HG03460 (cell line): ENCODE measurements around the gene ZNF326.
A peak's percentile ranks its signal among the peaks of the same experiment; 100 is the strongest.
"Not testable (repeated sequence)": the region's sequence is repeated elsewhere in the genome, so short reads cannot be mapped to it uniquely, and the experiment has no call there.

Experiments used
- ATAC-seq: cut with Tn5 transposase; IDR thresholded peaks from one replicate; pipeline ENCODE4 v1.9.1; 2021; ENCODE audit not compliant: unreplicated experiment

ZNF326 gene

DNA sequence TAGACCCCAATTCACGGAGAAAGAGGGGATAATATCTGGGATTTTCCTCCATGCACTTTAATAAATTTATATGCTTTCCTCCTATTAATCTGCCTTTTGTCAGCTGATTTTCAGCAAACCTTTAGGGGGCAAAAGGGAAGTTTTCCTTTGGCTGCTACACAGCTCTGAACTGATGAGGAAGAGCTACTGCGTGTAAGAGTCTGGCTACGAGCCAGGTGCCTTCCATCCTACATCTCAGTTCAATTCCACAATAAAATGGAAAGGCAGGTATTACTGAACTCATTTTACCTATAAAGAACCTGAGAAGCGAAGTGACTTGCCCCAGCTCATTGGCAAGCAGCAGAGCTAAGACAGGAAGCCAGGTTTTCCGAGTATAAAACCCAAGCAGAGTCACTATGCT lies 28.3 kb upstream of the ZNF326 start:
- no peak for ATAC-seq

DNA sequence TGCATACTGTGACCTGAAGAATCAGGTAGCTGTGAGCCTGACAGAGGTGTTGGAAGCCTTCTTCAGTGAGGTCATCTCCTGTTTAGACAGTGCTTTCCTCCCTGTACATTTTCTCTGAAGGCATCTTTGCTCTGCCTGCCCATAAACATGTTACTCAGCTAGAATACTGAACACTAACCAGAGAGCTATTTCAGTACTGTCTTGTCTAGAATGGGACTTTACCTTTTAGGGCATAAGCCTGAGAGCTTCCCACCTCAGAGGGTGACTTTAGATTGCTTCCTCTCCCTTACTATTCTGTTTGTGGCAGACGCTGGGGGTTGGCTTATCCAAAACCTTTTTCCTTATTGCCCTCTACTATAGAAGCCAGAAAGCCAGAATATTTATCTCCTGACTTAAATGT lies 23.3 kb upstream of the ZNF326 start:
- peak; percentile 87 for ATAC-seq

DNA sequence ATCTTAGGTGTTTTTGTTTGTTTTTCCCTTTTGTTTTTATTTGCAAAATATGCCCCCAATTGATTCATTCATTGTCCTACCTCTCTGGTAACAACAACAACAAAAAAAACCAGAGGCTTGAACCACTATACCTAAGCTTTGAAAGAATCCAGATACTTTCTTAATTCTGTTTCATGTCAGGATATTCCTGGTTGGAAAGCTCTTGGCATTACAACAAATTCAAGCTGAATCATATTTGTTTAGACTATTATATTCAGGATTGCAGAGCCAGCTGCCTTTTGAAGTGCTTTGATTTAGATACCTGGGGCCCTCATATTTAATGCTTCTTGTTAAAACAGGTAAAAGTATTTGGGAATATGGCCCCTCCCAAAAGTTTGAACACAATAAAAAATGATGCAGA lies 22.9 kb upstream of the ZNF326 start:
- ATAC-seq = no peak

DNA sequence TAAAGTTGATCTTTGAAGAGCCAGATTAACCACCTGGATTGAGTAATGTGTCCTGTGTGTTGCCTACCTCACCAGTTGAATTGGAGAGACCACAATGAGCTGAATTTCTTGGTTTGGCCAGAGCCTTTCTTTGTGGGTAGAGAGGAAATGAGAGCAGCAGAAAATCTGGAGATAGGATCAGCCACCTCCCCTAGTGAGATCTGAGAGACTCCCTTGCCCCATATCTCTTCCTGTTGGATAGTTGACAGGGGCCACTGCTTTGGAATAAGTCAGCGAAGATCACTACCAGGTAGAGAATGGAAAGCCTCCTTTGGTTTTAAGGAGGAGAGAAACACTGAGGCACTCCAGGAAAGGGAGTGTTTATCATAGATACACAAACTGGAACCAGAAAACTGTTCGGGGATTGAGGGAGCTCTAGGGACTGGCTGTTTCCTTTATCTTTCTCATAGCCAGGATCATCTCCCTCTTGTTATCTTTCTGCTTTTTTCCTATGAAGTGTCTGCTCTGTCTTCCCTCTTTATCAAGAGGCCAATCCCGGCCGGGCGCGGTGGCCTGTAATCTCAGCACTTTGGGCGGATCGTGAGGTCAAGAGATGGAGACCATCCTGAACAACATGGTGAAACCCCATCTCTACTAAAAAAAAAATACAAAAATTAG lies 21.3 kb upstream of the ZNF326 start:
- ATAC-seq = no peak

DNA sequence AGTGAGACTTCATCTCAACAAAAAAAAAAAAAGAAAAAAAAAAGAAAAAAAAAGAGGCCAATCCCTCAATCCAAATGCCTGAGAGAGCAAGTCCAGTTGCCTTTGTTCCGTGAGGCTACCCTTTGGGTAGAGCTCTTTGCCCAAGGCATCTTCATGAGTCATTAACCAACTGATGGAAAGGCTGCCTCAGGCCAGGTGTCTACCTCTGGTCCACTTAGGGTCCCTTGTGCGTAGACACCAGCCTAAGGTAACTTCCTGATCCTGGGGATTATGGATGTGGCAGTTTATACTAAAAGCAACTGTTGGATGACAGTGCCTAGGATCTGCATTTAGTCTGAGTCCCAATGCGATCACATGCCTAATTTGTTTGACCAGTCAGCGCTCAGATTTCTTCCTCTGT lies 20.7 kb upstream of the ZNF326 start:
- no peak for ATAC-seq

DNA sequence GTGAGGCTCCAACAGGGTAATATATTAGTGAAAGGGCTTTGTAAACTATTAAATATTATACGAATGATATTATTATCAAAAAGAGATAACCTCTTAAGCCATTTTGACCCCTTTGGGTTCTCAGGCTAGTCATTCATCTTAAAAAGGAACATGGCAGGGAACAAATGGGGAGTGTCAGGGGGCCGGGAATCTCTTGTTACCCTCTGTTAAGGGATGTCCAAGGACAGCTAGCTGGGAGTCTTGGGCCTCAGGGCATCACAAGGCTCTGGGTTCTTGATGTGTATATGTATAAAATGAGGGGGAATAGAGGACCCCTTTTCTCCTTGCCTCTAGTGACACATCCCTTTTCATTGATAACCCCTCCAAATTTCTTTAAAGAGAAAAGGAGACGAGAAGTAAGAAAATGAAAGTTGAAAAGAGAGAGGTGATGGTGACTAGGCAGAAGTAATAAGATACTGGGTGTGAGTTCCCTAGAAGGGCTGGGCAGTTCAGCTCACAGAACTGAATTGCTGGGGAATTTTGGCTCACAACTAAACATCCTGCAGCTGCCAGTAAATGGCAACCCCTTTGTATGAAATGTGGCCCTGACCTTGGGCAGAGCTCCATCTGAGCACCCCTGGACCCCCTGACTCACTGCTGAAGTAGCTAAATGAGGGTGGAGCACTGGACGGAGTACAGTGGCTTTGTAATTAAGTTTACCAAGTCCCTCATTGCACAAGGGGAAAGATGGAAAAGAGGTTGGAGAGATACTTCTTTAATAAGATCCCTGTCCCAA lies 20.0 kb upstream of the ZNF326 start:
- ATAC-seq = no peak

DNA sequence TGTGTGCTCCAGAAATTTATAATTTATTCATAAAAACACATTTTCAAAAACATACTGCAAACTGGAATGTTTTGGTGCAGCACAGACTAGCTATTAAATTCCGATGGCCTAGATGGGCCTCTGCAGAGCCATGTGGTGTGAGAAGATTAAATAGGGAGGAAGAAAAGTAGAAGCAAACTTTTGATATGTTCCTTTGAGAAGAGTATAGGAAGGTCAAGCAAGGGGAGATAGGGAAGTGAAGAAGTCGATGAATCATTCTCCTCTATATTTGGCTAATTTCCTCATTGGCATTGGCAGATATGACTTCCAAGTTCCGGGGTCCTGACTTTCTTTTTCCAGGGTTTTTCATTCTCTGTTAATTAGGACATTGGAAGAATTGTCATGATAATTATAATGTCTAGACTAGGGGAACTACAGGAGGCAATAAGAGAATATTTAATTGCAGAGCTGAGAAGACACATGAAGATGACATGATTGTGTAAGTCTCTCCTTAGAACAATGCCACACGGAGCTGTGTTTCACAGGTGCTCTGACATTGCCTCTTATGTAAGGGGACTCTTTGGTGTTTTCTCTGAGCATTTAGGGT lies 19.3 kb upstream of the ZNF326 start:
- ATAC-seq = no peak

DNA sequence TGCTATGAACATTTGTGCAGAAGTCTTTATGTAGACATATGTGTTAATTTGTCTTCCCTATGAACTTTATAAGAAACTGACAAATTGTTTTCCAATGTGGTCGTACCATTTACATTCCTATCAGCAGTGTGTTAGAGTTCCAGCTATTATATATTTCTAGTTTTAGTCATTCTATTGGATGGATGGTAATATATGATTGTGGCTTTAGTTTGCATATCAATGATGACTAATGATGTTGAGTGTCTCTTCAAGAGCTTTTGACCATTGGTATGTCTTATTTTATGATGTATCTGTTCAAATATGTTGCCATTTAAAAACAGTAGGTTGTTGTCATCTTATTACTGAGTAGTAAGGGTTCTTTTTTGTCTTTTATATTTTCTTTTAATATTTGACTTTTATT lies 16.2 kb upstream of the ZNF326 start:
- ATAC-seq = no peak

DNA sequence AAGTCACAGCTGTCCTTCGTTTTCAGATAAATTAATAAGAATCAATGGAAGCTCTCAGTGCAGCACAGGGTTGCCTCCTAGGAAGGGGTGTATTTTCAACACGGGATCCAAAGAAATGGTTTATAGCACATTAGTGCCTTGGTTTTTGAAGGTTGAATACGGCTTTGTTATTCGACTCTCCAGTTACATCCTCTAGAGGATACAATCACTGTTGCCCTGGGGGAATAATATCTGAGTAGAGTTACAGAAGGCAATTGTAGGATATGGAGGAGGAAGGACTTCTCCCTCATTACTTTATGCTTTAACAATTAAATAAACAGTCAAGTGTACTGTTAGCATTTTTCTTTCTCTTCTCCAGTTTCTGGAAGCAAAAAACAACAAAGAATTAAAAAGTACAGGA lies 14.3 kb upstream of the ZNF326 start:
- ATAC-seq = no peak

DNA sequence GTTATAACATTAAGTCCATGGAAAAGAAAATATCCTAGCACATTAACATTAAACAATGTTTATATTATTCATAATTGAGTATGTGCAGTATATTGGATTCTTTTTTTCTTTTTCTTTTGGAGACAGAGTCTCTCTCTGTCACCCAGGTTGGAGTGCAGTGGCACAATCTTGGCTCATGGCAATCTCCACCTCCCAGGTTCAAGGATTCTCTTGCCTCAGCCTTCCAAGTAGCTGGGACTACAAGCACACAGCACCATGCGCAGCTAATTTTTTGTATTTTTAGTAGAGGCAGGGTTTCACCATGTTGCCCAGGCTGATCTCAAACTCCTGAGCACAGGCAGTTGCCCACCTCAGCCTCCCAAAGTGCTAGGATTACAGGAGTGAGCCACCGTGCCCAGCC lies 12.1 kb upstream of the ZNF326 start:
- ATAC-seq = not testable (repeated sequence)

DNA sequence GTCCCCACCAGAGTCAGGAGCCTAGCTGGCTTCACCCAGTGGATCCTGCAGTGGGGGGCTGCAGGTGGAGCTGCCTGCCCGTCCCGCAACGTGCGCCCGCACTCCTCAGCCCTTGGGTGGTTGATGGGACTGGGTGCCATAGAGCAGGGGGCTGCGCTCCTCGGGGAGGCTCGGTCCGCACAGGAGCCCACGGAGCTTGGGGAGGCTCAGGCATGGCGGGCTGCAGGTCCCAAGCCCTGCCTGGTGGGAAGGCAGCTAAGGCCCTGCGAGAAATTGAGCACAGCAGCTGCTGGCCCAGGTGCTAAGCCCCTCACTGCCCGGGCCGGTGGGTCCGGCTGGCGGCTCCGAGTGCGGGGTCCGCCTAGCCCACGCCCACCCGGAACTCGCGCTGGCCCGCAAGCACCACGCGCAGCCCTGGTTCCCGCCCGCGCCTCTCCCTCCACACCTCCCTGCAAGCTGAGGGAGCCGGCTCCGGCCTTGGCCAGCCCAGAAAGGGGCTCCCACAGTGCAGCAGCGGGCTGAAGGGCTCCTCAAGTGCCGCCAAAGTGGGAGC lies 10.3 kb upstream of the ZNF326 start:
- not testable (repeated sequence) for ATAC-seq

DNA sequence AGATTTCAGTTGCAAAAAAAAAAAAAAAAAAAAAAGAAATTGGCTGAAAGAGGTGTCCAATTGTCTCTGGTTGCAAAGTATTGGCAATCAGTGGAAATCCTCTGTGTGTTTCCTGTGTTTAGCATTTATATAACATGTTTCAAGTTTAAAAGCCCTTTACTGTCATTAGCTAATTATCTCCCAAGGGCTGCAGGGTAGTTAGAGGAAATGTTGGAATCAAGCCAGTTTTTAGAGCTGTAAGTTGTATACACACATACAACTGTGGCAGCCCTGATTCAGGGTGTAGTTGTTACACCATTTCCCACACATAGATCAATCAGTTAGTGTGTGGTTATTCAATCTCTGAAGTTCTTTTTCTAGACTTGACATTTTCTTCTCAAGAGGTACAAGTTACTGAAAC lies 8.9 kb upstream of the ZNF326 start:
- ATAC-seq = no peak

DNA sequence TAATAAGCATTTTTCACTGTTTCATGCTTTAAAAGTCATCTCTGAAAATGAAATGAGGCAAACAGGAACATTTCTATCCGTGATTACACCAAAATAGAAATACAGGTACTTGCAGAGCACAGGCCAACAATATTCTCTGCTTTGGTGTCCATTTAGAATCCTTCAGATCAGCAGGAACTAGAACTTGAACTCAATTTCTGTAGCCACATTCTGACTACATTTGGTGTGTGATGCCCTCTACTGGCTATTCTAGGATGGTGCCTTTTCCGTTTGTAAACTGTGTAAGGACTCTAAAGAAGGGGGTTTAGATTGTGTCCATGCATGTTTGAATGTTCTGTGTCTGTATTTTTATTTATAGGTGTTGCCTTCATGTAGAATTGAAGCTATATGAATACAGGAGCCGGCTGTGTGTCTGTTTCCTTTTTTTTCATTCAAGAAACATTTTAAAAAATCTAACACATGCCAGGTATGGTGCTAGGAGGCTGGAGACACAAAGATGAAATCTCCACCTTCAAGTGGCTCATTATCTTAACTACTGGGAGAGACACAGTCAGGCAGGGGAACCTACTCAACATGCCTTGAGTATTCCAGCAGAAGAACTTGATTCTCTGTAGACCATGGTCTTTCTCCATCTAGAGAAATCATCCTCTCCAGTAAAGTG lies 7.6 kb upstream of the ZNF326 start:
- peak; percentile 84 for ATAC-seq

DNA sequence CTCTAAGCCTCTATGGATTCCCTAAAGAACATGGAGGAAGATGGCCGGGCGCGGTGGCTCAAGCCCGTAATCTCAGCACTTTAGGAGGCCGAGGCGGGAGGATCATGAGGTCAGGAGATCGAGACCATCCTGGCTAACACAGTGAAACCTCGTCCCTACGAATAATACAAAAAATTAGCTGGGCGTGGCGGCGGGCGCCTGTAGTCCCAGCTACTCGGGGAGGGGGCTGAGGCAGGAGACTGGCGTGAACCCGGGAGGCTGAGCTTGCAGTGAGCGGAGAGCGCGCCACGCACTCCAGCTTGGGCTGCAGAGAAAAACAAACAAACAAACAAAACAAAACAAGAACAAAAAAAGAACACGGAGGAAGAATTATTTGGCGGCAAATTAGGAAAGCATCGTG lies 5.8 kb upstream of the ZNF326 start:
- ATAC-seq = no peak

DNA sequence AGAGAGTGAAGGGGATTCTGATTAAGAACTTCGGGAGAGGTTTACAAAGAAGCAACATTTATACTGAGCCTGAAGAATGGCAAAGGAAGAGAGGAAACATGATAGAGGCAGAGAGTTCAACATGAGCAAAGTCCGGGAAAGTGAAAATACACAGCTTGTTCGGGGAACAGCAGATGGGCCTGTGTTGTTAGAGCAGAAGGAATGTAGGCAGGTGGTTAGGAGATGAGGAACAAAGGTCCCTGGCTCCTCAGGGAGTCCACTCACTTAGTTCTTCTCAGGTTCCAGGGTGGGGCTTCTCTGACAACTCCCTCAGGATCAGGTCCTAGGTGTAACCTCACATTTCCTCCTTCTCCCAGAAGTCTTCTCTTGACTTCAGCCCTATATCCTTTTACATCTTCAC lies 5.1 kb upstream of the ZNF326 start:
- no peak for ATAC-seq

DNA sequence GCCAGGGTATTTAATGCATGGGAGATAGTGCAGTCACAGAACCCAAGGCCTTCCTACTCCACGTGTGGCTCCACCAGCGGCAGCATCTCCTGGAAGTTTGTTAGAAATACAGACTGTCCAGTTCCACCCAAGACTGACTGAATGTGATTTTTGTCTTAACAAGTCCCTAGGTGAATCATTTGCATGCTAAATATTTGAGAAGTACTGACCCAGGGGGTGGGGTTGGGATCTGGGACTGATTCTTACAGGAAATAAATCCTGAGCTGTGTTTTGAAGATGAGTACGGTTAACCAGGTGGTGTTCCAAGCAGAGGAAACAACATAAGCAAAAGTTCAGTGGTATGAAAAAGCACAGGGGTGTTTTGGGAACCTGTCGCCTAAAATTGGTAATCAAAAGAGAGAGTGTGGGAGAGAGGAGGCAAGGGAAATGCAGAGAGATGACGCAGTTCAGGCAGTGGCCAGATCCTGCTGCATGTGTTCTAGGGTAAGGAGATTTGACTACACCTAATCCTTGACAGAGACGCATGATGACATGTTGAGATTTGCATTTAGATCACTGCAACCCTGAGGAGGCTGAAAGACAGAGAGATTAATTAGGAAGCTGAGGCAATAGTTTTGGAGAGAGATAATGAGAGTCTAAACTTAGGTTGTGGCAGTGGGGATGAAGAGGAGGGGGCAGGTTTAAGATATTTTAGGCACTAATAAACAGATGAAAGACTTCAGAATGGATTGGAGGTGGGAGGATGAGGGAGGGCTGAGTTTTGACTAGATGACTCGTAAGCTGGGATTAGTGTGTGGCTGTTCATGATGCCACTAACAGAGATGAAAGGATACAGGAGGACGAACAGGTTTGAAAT lies 3.7 kb upstream of the ZNF326 start:
- ATAC-seq = no peak

DNA sequence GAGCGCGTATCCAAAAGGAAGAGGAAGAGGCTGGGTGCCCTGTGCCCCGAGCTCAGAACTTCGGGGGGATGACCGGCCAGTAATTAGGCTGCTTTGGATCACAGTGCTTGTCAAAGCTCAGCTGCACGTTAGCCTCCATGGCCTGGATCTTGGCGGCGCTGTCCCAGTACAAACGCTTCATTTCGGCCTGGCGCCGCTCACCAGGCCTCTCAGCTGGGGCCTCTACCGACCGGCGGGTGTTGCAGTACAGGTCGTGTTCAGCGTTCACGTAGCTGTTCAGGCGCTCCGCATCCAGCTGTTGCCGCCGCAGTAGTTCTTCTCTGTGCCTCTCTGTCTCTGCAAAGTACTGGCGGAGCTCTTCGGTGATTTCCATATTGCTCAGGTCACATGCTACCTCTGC lies 1.4 kb upstream of the ZNF326 start:
- ATAC-seq = no peak

DNA sequence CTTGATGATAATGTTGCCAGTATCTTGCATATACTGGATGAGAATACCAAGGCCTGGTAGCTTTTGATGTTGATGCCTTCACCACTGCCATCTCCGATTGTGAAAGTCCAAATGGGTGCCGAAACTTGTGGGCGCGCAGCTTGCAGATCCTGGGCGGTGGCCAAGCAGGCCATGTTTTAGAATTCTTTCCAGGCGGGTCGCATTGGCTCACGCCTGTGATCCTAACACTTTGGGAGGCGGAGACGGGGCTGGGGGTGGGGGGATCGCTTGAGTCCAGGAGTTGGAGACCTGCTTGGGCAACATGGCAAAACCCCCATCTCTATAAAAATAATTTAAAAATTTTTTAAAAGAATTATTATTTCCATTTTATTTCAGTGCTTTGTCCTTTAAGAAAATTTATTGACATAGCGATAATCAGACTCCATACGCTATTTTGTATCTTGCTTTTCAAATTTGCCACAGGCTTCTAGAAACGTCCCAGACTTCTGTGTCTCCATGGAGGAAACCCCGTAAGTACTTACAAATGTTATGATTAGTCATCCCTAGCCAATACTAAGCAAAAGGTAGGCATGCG lies 592 bp upstream of the ZNF326 start:
- no peak for ATAC-seq

DNA sequence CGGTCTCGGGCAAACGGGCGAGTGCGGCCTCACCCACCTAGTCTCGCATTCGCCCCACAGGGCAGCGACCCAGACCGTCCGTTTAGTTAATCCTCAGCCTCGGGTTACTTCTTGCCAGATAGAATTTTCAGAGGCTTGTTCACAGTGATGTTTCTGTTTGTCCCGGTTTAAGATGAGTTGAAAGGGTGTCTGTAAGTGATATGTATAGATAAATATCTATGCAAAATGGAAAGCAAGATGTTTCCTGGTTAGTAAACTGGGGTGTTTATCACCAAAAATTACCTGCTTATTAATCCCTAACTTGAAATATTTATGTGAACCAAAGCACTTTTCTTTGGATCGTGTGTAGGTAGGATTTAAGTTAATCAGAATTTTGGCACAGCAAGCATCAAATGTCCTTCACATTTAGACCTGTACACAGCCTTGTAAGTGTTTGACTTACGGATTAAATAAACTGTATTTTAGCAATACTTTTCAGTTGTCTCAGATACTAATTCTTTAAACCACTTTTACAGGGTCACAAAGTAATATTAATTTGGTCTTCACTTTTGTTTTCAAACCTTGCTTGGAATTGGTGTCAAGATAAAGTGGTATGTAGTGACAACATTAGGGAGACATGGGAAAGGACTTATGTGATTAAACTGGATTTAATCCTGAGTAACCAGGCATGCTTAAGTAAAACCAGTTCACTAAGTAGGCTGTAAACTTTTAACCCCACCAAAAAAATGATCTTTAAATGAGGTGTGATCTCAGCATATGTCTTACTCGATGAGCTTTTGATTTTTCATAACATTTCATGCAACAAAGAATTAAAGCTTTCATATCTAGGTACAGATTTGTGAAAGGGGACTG lies 914 bp downstream of the ZNF326 start:
- no peak for ATAC-seq
